ENCODE data around the gene SV2C. TPM values are rescaled to one million over a fixed set of nuclear protein-coding genes. Genes with fewer than 3 reads are reported as not detected.

SV2C gene
- total RNA-seq, 1 donor: not detected

DNA sequence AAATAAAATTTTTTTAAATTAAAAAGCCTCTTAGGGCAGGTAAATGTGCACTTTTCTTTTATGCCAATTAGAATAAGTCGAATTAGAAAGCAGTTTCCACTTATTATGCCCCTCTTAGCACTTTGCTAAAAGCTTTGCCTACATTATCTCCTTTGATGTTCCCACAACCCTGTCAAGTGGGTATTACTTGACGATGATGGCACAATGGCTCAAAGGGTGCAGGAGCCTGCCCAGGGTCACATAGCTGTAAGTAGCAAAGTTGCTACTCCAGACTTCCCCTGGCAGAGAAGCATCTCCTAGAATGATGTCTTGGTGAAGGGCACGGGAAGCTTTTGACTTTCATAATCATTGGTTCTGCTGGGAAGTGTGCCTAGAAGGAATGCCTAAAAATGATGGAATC, 301.5 kb downstream of the SV2C start:
- TF ChIP-seq, protein P1, sequence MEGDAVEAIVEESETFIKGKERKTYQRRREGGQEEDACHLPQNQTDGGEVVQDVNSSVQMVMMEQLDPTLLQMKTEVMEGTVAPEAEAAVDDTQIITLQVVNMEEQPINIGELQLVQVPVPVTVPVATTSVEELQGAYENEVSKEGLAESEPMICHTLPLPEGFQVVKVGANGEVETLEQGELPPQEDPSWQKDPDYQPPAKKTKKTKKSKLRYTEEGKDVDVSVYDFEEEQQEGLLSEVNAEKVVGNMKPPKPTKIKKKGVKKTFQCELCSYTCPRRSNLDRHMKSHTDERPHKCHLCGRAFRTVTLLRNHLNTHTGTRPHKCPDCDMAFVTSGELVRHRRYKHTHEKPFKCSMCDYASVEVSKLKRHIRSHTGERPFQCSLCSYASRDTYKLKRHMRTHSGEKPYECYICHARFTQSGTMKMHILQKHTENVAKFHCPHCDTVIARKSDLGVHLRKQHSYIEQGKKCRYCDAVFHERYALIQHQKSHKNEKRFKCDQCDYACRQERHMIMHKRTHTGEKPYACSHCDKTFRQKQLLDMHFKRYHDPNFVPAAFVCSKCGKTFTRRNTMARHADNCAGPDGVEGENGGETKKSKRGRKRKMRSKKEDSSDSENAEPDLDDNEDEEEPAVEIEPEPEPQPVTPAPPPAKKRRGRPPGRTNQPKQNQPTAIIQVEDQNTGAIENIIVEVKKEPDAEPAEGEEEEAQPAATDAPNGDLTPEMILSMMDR (IDR thresholded peaks at IDR 0.05; ENCODE audit: insufficient read depth, low read depth, low read length): no peak
- no peak for DNase-seq (ENCODE audit: low read depth)
- H3K4me3 ChIP-seq (ENCODE audit: low read depth, low read length): no peak overlapping the region

DNA sequence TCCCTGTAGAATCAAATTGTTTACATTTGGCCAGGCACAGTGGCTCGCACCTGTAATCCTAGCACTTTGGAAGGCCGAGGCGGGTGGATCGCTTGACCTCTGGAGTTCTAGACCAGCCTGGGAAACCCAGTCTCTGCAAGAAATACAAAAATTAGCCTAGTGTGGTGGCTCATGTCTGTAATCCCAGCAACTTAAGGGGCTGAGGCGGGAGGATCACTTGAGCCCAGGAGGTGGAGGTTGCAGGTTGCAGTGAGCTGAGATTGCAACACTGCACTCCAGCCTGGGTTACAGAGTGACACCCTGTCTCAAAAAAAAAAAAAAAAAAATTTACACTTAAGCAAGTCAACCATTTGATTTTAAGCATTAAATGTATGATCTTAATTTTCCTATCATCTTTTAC, 302.4 kb downstream of the SV2C start:
- TF ChIP-seq, protein P1 (IDR thresholded peaks at IDR 0.05; ENCODE audit: insufficient read depth, low read depth, low read length): no peak
- DNase-seq (ENCODE audit: low read depth): no peak
- no peak overlapping the region for H3K4me3 ChIP-seq (ENCODE audit: low read depth, low read length)

GRCh38 chr5:76386360-76386759, 303.2 kb downstream of the SV2C start:
- no peak overlapping the region for H3K4me3 ChIP-seq (ENCODE audit: low read depth, low read length)
- DNase-seq (ENCODE audit: low read depth): no peak
- TF ChIP-seq, protein P1 (IDR thresholded peaks at IDR 0.05; ENCODE audit: insufficient read depth, low read depth, low read length): no peak

GRCh38 chr5:76388236-76388635, 305.1 kb downstream of the SV2C start:
- TF ChIP-seq, protein P1 (IDR thresholded peaks at IDR 0.05; ENCODE audit: insufficient read depth, low read depth, low read length): no peak
- DNase-seq (ENCODE audit: low read depth): no peak
- no peak overlapping the region for H3K4me3 ChIP-seq (ENCODE audit: low read depth, low read length)

DNA sequence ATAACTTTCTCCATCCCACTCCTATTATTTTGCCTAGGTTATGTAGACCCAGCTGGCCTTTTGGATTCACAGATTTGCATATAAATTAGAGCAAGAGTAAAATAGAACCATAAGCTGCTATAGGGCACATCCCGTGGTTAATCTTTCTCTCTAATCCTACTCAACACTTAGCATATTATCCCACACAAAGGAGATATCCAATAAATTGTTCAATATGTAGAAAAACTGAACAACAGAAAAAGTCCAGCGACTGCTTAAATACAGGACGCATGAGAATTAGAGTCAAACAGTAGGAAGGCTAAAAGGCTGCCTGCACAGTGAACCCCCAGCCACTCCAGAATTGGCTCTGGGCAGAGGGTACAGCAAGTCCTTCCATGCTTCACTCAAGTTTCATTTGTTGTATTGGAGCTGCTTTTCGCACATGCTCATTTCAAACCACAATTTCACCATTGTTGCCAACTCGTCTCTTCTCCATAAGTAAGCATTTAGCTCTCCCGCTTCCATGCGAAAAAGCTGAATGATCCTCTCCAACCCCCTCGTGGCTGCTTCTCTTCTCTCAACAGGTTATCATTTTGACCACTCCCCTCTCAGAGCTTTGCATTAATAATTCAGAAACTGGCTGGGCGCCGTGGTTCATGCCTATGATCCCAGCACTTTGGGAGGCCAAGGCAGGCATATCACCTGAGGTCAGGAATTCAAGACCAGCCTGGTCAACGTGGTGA, 305.8 kb downstream of the SV2C start:
- H3K4me3 ChIP-seq (ENCODE audit: low read depth, low read length): no peak overlapping the region
- DNase-seq (ENCODE audit: low read depth): no peak
- TF ChIP-seq, protein P1 (IDR thresholded peaks at IDR 0.05; ENCODE audit: insufficient read depth, low read depth, low read length): no peak

GRCh38 chr5:76389513-76390154, 306.5 kb downstream of the SV2C start:
- TF ChIP-seq, protein P1 (IDR thresholded peaks at IDR 0.05; ENCODE audit: insufficient read depth, low read depth, low read length): no peak
- no peak for DNase-seq (ENCODE audit: low read depth)
- H3K4me3 ChIP-seq (ENCODE audit: low read depth, low read length): no peak overlapping the region

Data from fibroblast of villous mesenchyme (primary cell).